Measurements from ENCODE around the gene OR8H1.

The OR8H1 gene, protein sequence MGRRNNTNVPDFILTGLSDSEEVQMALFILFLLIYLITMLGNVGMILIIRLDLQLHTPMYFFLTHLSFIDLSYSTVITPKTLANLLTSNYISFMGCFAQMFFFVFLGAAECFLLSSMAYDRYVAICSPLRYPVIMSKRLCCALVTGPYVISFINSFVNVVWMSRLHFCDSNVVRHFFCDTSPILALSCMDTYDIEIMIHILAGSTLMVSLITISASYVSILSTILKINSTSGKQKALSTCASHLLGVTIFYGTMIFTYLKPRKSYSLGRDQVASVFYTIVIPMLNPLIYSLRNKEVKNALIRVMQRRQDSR

DNA sequence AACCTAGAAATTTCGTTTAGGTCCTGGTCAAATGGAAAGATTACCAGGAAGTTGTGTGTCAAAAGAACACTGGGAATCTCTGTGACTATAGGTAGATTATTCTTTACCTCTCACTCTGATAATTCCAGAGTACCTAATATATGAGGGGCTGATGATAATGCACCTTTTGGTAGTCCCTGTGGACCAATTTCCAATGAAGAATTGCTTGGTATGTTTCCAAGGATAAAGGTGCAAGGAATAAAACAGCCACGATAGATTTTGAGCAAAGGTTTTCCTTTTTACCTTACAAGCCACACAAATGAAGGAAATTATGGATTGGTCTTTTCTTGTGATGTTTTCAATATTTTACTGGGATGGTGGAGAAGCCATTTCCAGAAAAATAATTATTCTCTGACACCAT lies at the start of gene OR8H1:
TSS of gene OR8H1 (minus strand) at position 101 of the 400 bp plus-strand sequence. CDS start 1,192 bp downstream, outside the sequence.
- DNase-seq: no peak

DNA sequence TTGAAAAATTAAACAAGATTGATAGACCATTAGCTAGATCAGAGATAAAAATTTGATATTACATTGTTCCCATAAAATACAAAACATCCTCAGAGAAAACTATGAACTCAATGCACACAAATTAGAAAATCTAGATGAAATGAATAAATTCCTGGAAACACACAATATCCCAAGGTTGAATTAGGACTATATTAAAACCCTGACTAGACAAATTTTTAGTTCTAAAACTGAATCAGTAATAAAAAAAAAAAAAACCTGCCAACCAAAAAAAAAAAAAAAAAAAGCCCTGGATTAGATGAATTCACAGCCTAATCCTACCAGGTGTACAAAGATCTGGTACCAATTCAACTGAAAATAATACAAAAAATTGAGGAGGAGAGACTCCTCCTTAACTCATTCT lies 48.2 kb upstream of the OR8H1 start:
- DNase-seq: no peak

- no peak for DNase-seq
Observed at GRCh38 chr11:56333156-56333555, 41.1 kb upstream of the OR8H1 start.

GRCh38 chr11:56331861-56332491 lies 39.9 kb upstream of the OR8H1 start:
- DNase-seq: no peak

DNA sequence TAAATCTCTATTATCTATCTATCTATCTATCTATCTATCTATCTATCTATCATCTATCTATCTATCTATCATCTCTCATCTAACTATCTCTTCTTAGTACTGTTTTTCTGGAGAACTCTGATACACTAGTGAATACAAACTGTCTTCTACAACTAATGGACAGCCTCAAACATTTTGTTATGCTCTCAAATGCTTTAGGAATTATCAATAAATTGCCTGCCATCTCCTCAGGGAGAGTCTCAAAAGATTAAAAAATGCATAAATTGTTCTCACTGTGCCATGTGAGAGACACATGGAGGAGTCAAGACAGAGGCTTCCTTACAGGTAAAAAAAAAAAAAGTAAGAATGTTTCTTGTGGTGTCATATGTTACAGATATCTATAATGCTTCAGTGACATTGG lies 22.8 kb upstream of the OR8H1 start, which contains the start of gene OR8K3:
TSS of gene OR8K3 (plus strand) at position 301 of the 400 bp plus-strand sequence. CDS start 3,163 bp downstream, outside the sequence.
- DNase-seq: no peak

- no peak for DNase-seq
Observed at GRCh38 chr11:56307836-56308235, 15.8 kb upstream of the OR8H1 start.

- DNase-seq: no peak
Observed at GRCh38 chr11:56296898-56297297, 4.8 kb upstream of the OR8H1 start.

- no peak for DNase-seq
Observed at GRCh38 chr11:56273854-56274253, 18.2 kb downstream of the OR8H1 start, which contains the start of gene OR5T1. TSS of gene OR5T1 (plus strand) at chr11:56274154. CDS start at chr11:56275639, 1,485 bp downstream.

GRCh38 chr11:56271092-56271491 lies 21.0 kb downstream of the OR8H1 start:
- DNase-seq: no peak

GRCh38 chr11:56251954-56252353 lies 40.1 kb downstream of the OR8H1 start, which contains the start of gene OR5T3:
TSS of gene OR5T3 (plus strand) at chr11:56252254. CDS start at chr11:56252254, 0 bp downstream.
- no peak for DNase-seq

All from T1000 (cell line).